Activated effector memory CD4-positive, alpha-beta T cell treated with Interleukin-2 at 50 U/mL for 16 hours (primary cell): ENCODE results near the gene MAP7D1.
A peak's percentile ranks its signal among the peaks of the same experiment; 100 is the strongest.

ENCODE experiments used
- DNase-seq: peaks from one replicate; pipeline ENCODE4 v3.0.0-alpha.2; 2020

Gene MAP7D1

DNA sequence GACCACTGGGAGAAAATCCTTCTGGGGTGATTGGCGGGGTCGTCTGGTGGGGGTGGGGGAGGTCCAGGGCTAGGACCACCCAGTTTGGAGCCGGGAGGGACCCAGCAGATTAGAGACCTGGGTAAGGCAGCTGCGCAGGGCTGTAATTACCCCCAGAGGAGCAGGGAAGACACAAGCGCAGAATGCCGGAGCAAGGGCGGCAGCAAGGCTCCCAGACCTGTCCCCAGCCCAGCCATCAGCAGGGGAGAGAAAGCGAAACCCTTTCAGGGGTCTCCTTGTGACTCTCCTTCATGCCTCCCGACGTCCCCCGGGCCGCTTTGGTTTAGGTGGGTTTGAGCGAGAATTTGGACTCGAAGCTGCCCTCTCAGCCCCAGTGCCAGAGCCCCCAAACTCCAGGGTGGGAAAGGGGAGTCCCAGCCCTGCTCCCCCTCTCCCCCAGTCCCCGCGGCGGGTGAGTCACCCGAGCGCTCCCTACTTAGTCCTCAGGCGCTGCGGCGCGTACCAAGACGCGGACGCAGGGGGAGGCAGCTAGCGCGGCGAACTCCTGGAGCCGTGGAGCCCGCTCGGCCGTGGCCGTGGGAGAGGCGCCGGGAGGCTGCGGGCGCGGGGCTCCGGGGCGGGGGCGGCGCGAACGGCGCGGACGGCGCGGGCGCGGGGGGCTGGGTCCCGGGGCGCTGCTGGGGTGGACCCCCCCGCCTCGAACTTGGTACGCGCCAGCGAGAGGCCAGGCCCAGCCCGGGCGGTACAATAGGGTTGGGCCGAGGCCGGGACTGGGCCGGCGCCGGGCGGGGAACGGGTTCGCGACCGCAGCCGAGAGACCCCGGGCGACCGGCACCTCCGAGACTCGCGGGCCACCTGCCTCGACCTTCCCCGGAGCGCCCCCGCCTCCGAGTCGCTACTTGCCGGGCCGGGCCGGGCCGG is at the start of gene MAP7D1:
TSS of gene MAP7D1 (plus strand) at position 753 of the 921 bp plus-strand sequence. CDS start 258 bp downstream, outside the sequence.
- DNase-seq, result peak; percentile 82

DNA sequence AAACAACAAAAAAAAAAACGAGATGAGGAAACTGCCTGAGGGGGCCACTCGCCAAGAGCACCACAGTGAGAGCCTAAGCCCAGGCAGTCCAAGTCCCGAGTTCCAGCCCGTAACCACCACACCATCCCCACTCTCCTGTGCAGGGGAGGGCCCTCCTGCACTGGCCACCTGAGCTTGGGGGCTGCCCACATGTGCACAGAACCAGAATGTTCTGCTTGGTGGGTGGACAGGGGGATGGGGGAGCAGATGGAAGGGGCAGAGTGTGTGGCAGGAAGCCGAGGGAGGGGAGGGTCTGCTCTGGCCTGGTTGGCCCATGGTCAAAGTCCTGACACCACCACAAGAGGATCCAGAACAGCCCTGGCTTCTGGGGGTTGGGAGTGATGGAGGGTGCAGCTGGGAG is 49.7 kb upstream of the MAP7D1 start:
- DNase-seq, result no peak

DNA sequence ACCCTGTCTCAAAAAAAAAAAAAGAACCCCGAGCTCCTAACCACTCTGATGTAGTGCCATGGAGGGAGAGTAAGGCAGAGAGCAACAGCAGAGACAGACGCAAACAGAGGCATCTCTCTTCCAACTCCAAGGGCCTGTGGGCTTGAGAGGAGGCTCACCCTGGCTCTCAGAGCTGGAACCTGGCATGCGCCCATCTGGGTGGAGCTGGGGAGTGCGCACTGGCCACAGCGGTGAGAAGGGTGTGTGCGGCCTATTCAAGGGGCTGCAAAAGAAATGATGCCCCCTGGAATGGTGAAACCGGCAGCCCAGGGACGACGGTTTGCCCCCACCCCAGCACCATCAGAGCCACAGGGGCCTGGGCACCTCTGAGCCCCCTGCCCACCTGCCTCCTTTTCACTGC is 48.6 kb upstream of the MAP7D1 start:
- no peak for DNase-seq

DNA sequence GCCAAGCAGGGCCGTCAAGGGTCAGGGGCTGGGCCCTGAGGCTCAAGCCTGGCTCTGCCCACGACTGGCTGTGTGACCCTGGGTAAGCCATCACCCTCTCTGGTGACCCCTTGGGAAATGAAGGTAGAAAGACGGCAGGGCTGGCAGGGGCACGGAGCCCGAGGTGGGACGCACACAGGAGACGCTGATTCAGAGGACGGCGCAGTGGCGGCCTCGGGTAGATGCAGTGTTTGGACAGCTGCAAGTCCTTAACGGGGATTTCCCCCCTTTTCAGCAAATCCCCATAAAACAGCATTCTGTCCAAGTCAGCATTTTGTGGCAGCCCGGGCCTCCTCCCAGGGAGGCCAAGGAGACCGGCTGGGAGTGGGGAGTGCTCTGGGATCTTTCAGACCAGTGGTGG is 47.6 kb upstream of the MAP7D1 start:
- DNase-seq, result no peak

DNA sequence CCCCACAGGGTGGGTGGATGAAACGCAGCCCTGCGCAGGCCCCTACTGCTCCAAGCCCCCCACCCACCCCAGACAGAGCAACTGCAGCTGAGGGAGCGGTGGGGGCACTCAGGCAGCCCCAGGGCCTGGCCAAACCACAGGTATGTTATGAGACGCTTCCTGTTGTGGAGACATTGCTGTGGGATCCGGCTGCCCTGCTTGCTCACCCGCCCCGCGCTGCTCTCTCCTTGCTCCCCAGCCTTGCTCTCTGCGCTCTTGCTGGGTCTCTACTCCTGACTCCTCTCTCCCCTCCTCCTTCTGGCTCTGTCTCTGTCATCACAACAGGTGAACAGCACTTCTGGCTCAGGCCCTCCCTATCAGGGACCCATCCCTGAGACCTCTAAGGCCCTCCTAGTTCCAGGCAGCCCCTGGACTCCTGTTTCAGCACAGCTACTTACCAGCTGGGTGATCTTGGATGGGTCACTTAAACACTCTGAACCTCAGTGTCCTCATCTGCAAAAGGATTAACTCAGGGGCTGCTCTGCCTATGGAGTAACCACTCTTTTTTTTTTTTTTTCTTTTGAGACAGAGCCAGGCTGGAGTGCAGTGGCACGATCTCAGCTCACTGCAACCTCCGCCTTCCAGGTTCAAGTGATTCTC is 46.8 kb upstream of the MAP7D1 start:
- DNase-seq, result peak; percentile 35

DNA sequence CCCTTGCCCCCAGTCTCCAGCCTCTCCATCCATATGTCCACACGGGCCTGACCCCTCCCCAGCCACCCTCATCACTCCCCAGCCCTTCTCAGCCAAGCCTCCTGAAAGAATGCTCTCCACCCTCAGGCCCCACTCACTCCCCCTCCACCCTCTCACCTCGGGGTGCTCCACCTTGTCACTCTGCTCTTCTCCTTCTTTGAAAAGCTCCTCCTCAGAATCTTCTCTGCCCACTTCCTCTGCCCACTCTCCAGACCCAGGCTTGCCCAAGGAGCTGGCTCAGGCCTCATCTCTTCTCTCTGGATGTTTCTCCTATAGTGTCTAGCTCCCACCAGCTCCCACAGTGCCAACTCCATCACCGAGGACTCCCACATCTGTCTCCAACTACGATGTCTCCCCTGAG is 44.8 kb upstream of the MAP7D1 start:
- no peak for DNase-seq

DNA sequence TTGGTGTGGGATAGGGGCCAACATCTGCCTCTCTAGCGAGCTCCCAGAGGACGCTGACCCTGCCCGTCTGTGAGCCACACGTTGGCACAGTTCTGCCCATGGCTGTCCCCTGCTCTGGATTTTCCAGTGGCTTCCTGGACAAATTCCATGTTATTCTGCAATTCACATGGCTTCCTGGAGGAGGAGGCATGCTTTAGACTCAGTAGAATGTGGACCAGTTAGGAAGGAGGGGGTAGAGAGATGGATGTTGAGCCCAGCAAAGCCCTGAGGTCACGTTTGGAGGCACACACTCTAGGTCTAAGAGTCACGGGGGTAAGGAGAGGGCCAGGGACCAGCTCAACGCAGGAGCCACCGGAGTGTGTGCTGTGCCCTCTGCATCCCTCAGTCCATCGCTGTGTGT is 43.1 kb upstream of the MAP7D1 start:
- no peak for DNase-seq

DNA sequence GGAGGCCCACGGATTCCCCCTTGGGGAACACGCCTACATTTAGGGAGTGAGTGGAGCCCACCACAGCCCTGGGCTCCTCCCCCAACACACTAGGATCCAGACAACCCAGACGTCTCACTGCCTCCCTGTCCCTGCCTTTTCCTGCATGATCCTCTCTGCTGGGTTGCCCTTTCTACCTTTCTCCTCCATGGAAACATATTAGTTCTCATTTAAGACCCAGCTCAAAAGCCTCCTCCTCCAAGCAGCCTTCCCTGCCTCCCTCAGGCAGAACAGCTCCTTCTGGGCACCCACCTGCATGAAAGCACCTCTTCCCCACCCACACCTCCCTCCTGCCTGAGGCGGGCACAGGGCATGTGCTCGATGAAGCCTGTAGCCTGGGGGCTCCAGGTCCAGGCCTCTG is 41.6 kb upstream of the MAP7D1 start:
- DNase-seq, result no peak

DNA sequence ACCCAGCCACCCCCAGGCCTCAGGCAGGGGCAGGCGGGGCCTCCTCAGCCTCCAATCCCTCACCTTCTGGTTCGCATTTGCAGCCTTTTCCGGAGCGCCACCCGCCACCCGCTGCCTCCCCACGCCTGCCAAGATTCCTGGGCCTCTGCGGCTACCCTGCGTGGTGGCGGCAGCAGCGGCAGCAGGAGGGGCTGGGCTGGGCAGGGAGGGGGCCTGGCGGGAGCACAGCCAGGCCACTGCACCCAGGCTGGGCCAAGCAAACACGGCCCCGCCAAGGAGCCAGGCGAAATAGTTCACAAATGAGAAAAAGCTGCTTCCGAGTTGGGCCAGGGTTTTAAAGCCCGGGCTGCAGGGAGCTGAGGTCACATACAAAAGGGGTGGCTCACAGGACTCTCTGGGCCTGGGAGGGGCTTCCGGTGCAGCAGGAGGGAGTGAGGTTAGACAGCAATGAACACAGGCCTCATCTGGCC is 40.7 kb upstream of the MAP7D1 start:
- DNase-seq, result no peak

DNA sequence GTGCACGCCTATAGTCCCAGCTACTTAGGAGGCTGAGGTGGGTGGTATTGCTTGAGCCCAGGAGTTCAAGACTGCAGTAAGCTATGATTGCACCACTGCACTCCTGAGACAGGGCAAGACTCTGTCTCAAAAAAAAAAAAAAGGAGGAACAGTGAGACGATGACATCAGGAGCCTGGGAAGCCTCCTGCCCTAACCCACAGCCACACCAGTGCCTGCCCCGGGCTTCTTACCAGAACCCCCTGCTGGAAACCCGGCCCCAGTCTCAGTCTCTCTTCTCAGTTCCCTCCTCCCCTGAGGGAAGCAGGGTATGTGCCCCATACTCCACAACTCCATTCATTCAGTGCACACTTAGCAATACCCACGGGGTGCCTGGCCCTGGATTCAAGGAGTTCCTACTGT is 40.0 kb upstream of the MAP7D1 start:
- DNase-seq, result no peak

DNA sequence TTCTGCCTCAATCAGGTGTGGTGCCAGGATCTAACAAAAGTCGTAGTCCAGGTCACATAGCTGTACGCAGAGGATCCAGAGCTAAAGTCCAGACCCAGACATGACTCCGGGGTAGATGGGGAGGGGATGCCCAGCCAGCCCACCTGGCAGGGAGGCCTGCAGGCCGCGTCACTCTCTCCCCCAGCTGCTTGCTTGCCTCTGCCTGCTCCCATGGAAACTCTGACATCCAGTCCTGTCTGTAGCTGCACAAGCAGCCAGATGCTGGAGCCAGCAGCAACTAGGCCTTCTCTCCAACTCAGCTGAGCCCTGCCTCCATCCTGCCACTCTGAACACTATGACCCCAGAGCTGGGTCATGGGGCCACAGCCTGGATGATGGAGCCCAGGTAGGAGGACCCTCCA is 39.1 kb upstream of the MAP7D1 start:
- no peak for DNase-seq

DNA sequence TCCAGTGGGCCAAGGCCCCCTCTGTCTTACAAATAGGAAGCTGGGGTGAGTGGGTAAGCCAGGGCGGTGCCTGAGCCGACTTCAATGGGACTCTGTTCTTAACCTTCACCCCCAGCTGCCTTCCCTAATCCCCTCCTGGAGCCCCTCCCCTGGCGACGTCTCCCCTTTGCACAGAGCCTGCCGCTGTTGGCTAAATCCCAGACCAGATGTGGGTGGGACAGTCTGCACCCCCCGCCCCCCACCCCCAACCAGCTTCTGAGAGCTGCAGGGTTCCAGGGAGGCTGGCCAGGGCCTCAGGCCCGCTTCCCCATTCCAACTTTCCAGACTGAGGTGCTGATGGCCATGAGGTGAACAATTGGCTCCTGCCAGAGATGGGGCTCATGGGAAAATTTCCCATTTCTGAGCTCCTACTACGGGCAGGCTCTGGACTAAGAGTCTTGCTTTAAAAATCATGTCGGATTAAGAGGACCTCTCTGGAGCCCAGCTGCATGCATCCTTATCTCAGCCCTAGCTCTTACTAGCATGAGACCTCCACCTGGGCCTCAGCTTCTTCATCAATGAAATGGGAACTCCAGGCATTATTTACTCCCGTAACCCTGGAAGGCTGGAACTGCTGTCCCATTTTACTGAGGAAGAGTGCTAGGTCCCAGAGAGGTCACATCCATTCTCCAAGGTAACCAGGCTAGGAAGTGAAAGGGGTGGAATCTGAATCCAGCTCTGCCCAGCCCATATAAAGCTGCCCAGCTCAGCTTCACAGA is 37.3 kb upstream of the MAP7D1 start:
- DNase-seq, result no peak

DNA sequence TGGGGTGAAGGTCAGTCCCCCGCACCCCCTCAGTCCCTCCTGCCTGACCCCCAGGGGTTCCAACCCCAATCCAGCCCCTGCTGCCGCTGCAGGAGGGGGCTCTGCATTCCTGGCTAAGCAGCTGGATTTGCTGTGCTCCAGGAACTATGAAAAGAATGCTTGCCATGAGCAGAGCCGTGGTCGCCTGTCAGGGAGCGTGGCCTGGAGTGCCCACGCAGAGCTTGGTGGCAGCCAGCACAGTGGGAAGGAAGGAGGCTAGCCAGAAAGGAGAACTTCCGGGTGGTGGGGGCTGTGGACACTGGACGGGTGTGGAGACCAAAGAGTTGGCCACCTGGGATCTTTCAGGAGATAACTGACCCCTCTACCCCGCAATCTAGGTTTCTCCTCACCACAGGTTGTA is 36.5 kb upstream of the MAP7D1 start:
- DNase-seq, result no peak

DNA sequence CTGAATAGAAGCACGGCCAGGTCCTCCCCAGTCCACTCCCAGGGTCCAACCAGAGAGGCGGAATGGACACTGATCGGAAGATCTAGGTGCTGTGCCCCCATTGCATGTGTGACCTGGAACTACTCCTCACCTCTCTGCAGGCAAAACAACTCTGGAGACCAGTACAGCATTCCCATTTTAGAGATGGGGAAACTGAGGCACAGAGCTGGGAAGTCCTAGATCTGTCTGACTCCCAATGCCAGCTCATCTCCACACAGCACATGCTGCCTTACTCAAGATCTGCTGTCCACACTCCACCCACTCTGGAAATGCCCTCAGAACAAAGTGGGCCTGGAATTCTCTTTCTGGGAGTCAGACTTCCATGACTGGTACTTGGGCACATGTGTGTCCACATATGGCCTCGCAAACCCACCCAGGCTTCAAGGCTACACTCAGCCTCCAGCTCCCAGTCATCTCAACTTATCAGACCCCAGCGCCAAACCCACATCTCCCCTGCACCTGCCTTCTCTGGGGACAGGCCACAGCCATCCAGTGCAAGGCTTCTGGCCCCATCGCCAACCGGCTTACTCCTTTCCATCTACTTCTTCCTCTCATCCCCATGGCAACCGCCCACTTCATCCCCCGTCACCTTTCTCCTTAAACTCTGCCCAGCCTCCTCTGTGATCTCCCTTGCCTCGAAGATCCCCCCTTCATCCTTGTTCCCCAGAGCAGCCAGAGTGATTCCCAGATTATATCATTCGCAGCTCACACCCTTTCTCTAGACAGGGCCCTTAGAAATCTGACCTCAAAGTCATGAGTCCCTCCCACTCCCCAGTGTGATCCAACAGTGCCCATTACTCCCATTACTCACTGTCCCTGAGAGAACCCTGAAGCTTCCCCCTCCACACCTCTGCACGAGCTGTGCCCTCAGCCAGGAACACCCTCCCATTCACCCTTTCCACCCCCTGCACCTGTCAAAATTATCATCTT is 33.6 kb upstream of the MAP7D1 start:
- DNase-seq, result no peak

DNA sequence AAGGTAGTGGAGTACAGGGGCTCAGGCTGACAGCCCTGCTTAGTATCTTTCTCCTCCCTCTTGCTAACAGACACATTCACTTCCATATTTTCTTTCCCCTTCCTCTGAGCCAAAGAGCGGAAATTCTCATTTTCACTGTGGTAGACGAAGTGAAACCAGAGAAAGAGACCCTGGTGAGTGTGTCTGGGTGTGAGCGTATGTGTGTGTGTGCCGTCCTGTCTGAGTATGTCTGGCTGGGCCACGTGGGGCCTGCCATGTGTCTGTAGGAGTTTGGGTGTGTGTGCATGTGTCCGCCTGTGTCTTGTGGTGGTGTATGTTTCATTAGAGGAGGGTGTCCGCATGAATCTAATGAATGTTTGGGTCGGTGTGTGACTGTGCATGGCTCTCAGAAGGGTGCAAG is 32.6 kb upstream of the MAP7D1 start:
- no peak for DNase-seq

DNA sequence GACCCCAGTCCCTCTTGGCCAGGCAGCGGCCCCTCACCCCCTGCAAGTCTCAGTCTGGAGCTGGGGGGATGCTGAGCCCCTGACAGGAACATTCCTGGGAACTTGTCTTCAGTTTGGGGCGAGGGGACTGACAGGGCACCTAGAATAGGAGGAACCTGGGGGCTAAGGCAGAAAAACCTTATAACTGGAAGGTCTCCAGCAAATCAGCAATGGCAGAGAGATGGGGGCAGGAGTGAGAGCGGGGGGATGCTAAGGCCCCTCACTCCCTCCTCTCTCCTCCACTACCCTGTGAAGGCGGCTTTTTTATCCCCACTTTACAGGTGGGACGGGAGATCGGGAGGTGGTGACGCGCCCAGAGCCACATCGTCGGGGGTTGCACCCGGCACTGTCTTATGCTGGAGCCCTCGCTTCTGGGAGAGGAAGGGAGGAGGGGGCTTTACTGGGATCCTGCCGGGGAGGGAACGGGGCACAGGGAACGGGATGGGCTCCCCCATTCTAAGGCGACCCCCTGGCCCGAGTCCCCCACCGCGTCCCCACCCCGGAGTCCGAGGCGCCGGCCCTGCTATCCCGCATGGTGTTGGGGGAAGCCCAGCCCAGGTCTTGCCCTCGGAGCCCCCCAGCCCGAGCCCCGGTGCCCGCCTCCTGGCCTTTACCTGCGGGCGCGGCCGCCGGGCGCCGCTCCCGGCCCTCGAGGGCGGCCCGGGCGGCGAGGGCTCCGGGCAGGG is 31.4 kb upstream of the MAP7D1 start:
- DNase-seq, result no peak

DNA sequence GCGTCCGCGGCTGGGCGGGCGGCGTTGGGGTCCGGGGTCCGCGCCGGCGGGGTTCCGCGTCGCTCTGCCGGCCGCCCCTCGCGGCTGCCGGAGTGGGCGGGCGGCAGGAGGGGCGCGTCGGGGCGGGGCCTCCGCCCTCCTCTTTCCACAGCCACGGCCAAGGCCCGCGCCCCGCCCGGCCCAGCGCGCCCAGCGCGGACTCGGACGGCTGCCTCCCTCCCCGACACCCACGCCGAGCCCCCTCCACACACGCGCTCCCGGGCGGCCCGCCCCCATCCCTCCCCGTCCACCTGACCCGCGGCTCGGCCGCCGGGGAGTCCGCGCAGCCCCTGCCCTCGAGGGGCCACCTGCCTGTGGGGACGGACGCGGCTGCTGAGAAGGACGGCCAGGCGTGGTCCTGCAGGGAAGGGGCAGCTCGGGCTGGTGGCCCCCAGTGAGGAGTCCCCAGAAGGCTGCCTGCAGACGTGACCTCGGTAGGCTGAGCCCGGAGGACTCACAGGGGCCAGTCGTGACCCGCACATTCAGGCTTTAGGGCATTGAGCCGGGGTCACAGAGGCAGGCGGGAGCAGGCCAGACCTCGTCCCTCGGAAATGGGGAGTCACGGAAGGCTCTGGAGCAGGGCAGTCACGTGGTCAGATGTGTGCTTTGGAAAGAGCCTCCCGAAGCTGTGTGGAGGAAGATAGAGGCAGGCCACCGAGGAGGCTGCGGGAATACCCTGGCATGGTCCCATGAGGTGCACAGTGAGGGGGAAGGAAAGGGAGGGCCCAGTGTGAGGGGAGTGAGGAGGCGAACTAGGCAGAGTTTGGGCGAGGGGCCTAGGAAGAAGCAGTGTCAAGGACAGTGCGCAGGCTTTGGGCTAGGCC is 30.6 kb upstream of the MAP7D1 start, which contains the start of gene COL8A2:
TSS of gene COL8A2 (minus strand) at position 94 of the 863 bp plus-strand sequence. CDS start 24,980 bp downstream, outside the sequence.
- no peak for DNase-seq

DNA sequence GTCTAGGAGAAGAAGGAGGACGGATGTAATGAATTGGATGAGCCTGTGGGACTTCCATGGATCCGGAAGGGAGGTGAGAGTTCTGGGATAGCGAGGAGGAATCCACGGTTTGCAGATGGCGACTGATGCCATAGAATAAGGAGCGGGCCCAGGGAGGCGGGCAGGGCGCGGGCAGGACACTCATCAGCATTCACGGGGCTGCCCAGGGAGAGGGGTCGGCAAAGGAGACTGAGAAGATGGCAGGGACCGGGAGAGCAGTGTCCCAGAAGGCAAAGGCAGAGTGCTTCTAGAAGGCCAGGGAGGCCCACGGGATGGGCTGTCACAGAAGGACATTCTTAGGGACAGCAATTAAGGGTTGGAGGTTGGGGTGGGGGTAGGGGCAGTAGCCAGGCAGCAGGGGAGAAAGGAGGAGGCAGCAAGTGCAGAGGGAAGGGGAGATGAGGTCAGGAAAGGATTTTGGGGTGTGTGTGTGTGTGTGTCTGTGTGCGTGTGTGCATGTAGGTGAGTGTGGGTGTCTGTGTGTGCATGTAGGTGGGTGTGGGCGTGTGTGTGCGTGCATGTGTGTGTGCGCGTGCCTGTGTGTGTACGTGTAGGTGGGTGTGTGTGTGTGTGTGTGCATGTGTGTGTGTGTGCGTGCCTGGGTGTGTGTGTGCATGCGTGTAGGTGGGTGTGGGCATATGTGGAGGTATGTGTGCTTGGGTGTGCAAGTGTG is 29.8 kb upstream of the MAP7D1 start:
- no peak for DNase-seq

DNA sequence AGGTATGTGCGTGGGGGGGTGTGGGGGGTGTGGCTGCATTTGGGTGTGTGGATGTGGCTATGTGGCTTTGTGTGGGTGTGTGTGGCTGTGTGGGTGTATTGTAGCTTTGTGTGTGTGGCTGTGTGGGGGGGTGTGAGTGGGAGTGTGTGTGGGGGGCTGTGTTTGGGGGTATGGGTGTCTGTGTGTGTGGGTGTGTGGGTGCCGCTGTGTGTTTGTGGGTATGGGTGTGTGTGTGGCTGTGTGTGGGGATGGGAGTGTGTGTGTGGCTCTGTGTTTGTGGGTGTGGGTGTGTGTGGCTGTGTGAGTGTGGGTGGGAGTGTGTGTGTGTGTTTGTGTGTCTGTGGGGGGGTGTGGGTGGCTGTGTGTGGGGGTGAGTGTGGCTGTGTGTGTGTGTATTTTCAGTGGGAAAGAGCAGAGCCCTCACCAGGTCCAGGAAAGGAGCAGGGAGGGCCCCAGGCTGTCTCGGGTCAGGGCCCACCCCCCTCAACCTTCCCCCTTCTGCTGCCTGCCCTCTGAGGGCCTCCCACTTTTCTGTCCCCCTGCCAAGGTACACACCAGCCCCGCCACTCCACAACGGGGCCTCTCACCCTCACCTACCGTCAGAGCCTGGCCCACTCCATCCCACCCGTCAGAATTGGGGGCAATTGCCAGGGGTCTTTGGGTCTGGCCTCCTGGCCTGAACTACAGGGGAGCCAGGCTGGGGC is 29.0 kb upstream of the MAP7D1 start:
- DNase-seq, result no peak
